ENCODE data around the gene EFNA4.

The EFNA4 gene

DNA sequence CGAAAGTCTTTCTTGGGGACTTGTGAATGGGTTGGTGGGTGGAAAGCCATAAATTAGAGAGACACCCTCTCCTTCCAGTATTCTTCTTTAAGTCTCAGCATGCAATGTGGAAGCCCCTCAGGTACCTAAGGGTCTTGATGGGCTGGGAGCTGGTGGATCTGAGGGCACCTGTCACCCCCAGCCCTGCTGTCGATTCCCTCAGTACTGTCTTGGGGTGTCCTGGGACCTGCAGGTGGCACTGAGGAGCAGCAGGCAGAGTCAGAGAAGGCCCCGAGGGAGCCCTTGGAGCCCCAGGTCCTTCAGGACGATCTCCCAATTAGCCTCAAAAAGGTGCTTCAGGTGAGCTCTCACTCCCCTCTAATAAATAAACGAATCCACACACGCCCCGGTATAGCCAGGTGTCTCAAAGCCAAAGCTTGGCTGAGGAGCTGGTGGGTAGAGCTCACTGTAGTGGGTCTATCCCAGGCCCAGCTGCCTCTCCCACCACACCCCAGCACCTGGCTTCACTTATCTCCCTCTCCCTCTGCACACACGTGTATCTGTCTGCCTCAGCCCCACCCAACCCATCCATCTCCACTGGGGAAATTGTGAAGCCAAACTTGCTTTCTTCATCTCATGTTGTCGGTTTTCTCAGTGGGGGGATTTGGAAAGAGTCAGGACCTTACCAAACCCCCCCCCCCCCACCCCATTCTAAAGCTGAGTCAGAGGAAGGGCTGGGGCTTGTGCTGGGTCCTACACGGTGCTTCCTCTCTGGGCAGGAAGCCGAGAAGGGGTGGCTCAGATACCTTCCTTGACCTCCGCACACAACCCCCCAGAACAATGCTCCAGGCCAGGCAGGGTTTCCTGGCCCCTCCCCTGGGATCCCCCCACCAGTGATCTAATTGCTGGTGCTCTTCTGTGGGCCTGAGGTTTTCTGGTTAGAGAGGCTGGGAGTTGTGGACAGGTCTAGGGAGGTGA lies 10.8 kb upstream of the EFNA4 start:
- TF ChIP-seq GATA2 (IDR thresholded peaks at IDR 0.05; ENCODE audit: low read depth, low read length) = no peak
- TF ChIP-seq GATA3 (IDR thresholded peaks at IDR 0.05; ENCODE audit: low read depth, low read length) = no peak

DNA sequence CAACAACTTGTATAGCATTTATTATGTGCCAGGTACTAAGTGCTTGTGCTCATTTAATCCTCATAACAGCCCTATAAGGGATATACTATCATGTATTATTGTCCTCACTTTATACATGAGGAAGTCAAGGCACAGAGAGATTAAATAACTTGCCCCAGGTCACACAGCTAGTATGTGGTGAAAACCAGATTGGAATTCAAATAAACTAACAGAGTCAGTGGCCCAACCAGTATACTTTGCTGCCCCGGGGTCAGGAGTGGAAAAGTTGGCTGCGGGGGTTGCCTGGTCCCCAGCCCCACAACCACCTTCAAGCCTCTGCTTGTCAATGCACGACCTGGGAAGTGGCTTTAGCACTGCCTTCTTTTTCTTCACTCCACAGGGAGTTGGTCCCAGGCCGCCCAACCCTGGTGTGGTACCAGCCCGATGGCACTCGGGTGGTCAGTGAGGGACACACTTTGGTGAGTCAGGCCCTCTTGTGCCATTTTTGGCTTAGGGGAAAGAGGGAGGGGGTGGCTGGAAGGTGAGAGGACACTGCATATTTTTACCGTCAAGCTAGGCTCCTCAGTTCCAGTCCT lies 9.9 kb upstream of the EFNA4 start:
- TF ChIP-seq GATA3 (IDR thresholded peaks at IDR 0.05; ENCODE audit: low read depth, low read length) = no peak
- TF ChIP-seq GATA2 (IDR thresholded peaks at IDR 0.05; ENCODE audit: low read depth, low read length) = no peak

DNA sequence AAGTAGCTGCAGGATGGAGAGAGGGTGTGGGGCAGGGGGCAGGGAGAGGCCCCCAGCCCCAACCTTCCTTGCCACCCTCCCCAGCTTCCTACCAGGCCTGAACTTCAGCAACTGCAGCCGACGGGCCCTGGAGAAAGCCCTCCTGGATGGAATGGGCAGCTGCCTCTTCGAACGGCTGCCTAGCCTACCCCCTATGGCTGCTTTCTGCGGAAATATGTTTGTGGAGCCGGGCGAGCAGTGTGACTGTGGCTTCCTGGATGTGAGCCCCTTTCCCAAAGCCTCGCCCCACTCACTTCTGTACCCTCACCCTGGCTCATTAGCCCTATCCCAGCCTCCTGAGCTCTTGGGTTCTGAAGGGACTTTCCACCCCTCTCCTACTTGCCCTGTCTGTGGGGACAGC lies 6.4 kb upstream of the EFNA4 start:
- TF ChIP-seq GATA2 (IDR thresholded peaks at IDR 0.05; ENCODE audit: low read depth, low read length) (no peak), GATA3 (IDR thresholded peaks at IDR 0.05; ENCODE audit: low read depth, low read length) (no peak)

DNA sequence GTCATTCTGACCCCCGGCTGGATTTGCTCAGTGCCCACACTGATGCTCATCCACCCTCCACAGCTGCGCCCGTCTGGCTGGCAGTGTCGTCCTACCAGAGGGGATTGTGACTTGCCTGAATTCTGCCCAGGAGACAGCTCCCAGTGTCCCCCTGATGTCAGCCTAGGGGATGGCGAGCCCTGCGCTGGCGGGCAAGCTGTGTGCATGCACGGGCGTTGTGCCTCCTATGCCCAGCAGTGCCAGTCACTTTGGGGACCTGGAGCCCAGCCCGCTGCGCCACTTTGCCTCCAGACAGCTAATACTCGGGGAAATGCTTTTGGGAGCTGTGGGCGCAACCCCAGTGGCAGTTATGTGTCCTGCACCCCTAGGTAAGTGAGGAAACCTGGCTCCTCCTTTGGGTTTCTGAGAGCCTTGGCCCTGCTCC lies 5.7 kb upstream of the EFNA4 start:
- TF ChIP-seq GATA2 (IDR thresholded peaks at IDR 0.05; ENCODE audit: low read depth, low read length) (no peak), GATA3 (IDR thresholded peaks at IDR 0.05; ENCODE audit: low read depth, low read length) (no peak)

DNA sequence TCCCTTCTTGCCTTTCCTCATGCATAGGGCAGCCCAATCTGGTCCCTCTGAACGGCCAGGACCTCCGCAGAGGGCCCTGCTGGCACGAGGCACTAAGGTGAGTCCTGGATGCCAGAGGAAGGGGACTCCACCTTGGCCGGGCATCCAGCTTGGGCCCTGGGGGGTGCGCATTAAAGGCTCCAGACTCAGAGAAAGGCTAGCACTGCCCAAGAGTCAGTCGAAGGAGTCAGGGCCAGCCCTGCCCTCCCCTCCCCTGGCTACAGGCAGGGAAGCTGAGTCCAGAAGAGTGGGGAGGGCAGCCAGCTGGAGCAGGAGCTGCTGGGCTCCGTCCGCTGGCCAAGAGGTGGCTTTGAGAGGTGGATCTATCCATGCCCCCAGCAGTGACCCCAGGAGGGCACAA lies 2.8 kb upstream of the EFNA4 start:
- TF ChIP-seq GATA2 (IDR thresholded peaks at IDR 0.05; ENCODE audit: low read depth, low read length) (no peak), GATA3 (IDR thresholded peaks at IDR 0.05; ENCODE audit: low read depth, low read length) (no peak)

DNA sequence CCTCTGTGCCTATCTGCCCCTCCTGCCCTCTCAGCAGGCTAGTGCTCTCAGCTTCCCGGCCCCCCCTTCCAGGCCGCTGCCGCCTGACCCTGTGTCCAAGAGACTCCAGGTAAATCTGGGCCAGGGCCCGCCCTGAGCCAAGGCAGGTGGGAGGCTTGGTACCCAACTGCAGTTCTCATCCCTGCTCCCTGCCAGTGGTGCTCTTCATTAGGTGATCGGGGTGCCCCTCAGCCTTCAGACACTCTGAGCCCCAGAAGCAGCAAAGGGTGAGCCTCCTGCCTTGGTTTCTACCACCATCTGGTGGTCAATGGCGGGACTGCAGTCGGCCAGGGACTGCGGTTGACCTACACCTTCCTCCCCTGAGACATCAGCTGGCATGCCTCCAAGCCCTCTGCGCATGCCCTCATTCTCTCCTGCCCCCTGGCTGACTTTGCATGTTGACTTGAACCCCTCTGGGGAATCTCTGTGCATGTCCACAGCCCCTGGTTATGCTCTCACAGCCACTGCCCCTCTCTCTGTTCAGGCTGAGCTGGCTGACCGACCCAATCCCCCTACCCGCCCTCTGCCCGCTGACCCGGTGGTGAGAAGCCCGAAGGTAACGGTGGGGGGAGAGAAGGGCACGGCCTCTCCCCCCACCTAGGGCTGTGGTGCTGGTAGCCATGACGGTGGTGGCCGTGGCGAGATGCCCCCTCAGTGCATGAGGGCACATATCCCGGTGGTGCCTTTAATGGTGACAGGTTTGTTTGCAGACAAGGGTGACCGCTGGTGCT lies 2.0 kb upstream of the EFNA4 start:
- no peak for TF ChIP-seq GATA2 (IDR thresholded peaks at IDR 0.05; ENCODE audit: low read depth, low read length)
- no peak for TF ChIP-seq GATA3 (IDR thresholded peaks at IDR 0.05; ENCODE audit: low read depth, low read length)

DNA sequence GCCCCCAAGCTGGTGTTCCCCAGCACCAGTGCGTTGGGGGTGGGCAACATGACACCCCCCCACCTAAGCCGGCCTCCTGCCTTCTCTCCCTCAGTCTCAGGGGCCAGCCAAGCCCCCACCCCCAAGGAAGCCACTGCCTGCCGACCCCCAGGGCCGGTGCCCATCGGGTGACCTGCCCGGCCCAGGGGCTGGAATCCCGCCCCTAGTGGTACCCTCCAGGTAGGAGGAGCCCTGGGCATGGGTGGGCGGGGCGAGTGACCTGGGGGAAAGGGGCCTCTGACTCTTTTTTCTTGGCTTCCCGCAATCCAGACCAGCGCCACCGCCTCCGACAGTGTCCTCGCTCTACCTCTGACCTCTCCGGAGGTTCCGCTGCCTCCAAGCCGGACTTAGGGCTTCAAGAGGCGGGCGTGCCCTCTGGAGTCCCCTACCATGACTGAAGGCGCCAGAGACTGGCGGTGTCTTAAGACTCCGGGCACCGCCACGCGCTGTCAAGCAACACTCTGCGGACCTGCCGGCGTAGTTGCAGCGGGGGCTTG lies 1.3 kb upstream of the EFNA4 start:
- no peak for TF ChIP-seq GATA3 (IDR thresholded peaks at IDR 0.05; ENCODE audit: low read depth, low read length)
- TF ChIP-seq GATA2 (IDR thresholded peaks at IDR 0.05; ENCODE audit: low read depth, low read length) = no peak

DNA sequence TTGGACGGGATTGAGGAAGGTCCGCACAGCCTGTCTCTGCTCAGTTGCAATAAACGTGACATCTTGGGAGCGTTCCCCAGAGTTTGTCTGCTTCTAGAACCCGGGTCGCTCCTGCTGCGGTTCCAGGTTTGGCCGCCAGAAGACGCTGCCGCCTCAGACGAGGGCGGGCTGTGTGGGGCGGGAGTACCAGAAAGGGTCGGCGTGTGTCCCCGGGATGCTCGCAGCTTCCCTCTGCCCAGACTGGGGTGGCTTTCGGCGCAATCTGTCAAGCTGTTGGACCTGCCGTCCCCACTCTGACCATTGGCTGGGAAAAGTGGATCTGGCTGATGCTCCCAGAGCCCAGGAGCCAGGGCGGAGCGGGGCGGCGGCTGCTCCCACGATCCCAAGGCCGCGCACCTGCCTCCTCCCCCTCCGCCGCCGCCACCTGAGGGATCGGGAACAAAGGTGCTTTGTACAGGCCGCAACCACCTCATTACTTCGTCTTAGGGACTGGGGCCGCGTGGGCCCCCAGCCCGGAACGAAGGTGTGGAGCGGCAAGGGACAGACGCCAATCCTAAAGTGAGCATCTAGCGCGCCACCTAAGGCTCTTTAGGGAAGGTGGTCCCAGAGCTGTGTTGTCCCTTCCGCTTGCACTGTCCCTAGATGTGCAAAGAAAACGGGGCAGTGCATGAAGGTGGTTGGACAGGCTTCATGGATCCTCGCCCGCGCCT lies 683 bp upstream of the EFNA4 start:
- TF ChIP-seq GATA3 (IDR thresholded peaks at IDR 0.05; ENCODE audit: low read depth, low read length) (no peak), GATA2 (IDR thresholded peaks at IDR 0.05; ENCODE audit: low read depth, low read length) (no peak)

DNA sequence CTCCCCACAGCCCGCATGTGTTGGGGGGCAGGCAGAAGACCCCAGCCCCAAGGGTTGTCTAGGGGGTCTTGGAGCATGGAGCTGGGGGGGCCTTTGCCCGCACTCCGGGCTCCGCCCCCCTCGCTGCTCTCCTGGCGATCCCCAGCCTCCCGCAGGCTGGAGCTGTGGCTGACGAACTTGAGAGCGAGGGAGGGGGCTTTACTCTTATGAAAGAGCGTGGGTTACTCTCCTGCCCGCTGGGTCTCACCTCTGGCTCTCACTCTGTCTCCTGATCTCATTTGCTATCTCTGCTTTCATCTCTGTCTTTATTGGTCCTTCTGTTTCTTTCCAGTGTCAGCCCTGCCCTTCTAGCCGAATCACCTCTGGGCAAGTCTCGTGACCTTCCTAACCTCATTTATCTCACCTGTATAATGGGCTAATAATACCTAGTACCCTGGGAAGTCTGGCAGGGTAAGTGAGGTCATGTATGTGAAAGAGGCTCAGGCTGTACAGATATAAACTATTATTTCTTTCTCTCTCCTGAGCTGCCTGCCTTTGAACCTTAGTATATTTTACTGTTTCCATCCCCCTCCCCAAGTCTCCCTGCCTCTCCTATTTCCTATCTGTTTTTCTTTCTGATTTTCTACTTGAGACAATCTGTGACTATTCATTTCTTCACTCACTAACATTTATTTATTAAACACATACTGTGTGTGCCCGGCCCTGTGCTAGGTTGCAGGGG lies 731 bp downstream of the EFNA4 start:
- TF ChIP-seq GATA3 (IDR thresholded peaks at IDR 0.05; ENCODE audit: low read depth, low read length) = no peak
- TF ChIP-seq GATA2 (IDR thresholded peaks at IDR 0.05; ENCODE audit: low read depth, low read length) = peak; percentile 59; the same call in 1 of the 2 replicates

DNA sequence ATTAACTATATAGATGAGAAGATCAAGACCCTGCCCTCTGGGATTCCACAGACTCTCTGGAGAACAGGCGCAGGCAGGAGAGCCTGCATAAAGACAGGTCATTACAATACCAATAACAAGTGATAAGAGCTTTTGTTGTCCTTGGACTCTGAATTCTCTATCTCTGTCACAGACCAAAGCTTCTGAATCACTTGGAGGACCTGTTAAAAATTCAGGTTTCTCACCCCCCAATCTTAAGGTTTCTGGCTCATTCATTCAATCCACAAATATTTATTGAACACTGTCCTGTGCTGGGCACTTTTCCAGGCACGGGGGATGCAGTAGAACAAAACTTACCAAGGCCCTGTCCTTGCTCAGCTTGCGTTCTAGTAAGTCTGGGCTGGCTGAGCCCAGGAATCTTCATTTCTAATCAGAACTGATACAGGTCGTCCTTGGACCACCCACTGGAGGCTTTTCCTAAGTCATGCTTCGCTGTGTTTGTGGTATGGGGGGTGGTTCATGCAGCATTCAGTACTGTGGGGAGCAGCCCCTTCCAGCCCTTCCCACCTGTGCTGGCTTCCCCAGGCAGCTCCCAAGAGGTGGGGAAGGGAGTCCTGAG lies 1.4 kb downstream of the EFNA4 start:
- TF ChIP-seq GATA3 (IDR thresholded peaks at IDR 0.05; ENCODE audit: low read depth, low read length) = no peak
- no peak for TF ChIP-seq GATA2 (IDR thresholded peaks at IDR 0.05; ENCODE audit: low read depth, low read length)

DNA sequence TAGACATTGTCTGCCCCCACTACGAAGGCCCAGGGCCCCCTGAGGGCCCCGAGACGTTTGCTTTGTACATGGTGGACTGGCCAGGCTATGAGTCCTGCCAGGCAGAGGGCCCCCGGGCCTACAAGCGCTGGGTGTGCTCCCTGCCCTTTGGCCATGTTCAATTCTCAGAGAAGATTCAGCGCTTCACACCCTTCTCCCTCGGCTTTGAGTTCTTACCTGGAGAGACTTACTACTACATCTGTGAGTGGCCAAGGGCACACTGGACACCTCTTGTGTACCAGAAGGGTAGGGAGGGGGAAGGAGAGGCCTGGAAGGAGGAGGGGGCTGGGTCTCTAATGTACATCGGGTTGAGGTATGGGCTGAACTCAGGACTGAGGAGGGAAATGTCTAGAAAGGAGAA lies 3.2 kb downstream of the EFNA4 start:
- TF ChIP-seq GATA3 (IDR thresholded peaks at IDR 0.05; ENCODE audit: low read depth, low read length) = no peak
- no peak for TF ChIP-seq GATA2 (IDR thresholded peaks at IDR 0.05; ENCODE audit: low read depth, low read length)

DNA sequence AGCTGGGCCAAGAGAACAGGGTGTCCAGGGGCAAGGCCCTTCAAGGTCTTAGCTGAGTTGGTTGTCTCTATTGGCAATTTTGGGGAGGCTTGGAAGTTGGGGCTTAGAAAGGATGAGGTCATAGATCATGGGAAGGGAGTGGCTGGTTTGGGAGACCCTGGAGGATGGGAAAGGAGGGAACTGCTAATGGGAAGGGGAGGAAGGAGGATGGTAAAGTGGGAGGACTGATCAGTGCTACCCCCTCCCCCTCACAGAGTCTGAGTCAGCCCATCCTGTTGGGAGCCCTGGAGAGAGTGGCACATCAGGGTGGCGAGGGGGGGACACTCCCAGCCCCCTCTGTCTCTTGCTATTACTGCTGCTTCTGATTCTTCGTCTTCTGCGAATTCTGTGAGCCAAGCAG lies 5.1 kb downstream of the EFNA4 start:
- no peak for TF ChIP-seq GATA3 (IDR thresholded peaks at IDR 0.05; ENCODE audit: low read depth, low read length)
- no peak for TF ChIP-seq GATA2 (IDR thresholded peaks at IDR 0.05; ENCODE audit: low read depth, low read length)
